Measurements from ENCODE around the gene MMP25. TPM values are rescaled to one million over a fixed set of nuclear protein-coding genes. Genes with fewer than 3 reads are reported as not detected.

The MMP25 gene
- total RNA-seq, 1 experiment from 2014 or later, result 0.67 TPM

DNA sequence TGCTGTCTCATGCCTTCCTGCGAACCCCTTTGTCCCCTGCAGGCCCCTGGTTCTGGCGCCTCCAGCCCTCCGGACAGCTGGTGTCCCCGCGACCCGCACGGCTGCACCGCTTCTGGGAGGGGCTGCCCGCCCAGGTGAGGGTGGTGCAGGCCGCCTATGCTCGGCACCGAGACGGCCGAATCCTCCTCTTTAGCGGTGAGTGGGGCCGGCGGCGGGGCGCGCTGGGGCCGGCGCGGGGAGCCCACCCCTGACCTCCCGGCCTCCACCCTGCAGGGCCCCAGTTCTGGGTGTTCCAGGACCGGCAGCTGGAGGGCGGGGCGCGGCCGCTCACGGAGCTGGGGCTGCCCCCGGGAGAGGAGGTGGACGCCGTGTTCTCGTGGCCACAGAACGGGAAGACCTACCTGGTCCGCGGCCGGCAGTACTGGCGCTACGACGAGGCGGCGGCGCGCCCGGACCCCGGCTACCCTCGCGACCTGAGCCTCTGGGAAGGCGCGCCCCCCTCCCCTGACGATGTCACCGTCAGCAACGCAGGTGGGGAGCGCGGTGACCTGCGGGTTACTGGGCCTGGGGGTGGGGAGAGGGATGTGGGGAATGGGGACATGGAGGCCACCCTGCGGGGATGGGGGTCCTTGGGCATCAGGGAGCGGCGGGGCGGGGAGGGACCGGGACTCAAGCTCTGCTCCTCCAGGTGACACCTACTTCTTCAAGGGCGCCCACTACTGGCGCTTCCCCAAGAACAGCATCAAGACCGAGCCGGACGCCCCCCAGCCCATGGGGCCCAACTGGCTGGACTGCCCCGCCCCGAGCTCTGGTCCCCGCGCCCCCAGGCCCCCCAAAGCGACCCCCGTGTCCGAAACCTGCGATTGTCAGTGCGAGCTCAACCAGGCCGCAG, 12.0 kb downstream of the MMP25 start:
- ChIA-PET CTCF (interaction anchor here (0.6 to 2.2 kb wide), 8 partner anchors 9 to 114 kb away, joined by 3 to 12 read pairs (median 6); no protein-coding TSS in a partner anchor), POLR2A (no interaction called here)
- in situ Hi-C loops (cut with HindIII; ENCODE audit: low pct_unique_long_range_greater_than_20kb, low sequenced_read_pairs) (no loop called here), intact Hi-C loops (cut with micrococcal nuclease; ENCODE audit: unreplicated experiment) (loop anchor here (10.0 kb wide), 1 partner anchor 66 kb away; no protein-coding TSS in a partner anchor)
- Histone ChIP-seq H3K9me3 (ENCODE audit: control insufficient read depth, insufficient read depth, low read depth, low read length) (no peaks in the 10 kb centered on the region), H3K4me1 (ENCODE audit: control insufficient read depth, insufficient read depth, low read length) (peaks cover 2% of the 10 kb centered on the region; the same call in 1 of the 2 replicates), H3K27me3 (ENCODE audit: control insufficient read depth, insufficient read depth, low read length) (no peaks in the 10 kb centered on the region), H3K36me3 (ENCODE audit: control insufficient read depth, insufficient read depth, low read length) (no peaks in the 10 kb centered on the region), H3K27ac (ENCODE audit: low read length) (no peak overlapping the region; the same call in 1 of the 2 replicates), H3K4me3 (ENCODE audit: low read depth in 2 of 2, low read length in 2 of 2) (peak overlapping the region; percentile 70 to 74)
- TF ChIP-seq, protein P1, sequence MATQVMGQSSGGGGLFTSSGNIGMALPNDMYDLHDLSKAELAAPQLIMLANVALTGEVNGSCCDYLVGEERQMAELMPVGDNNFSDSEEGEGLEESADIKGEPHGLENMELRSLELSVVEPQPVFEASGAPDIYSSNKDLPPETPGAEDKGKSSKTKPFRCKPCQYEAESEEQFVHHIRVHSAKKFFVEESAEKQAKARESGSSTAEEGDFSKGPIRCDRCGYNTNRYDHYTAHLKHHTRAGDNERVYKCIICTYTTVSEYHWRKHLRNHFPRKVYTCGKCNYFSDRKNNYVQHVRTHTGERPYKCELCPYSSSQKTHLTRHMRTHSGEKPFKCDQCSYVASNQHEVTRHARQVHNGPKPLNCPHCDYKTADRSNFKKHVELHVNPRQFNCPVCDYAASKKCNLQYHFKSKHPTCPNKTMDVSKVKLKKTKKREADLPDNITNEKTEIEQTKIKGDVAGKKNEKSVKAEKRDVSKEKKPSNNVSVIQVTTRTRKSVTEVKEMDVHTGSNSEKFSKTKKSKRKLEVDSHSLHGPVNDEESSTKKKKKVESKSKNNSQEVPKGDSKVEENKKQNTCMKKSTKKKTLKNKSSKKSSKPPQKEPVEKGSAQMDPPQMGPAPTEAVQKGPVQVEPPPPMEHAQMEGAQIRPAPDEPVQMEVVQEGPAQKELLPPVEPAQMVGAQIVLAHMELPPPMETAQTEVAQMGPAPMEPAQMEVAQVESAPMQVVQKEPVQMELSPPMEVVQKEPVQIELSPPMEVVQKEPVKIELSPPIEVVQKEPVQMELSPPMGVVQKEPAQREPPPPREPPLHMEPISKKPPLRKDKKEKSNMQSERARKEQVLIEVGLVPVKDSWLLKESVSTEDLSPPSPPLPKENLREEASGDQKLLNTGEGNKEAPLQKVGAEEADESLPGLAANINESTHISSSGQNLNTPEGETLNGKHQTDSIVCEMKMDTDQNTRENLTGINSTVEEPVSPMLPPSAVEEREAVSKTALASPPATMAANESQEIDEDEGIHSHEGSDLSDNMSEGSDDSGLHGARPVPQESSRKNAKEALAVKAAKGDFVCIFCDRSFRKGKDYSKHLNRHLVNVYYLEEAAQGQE (IDR thresholded peaks at IDR 0.05; ENCODE audit: insufficient read depth in 1 of 2, low read depth in 2 of 2, low read length in 1 of 2), result no peak
- no TSS peak for BruUV-seq (replicated peaks)
- DNase-seq (ENCODE audit: low read depth, low spot score) (no peak), ATAC-seq (peak; percentile 66)

DNA sequence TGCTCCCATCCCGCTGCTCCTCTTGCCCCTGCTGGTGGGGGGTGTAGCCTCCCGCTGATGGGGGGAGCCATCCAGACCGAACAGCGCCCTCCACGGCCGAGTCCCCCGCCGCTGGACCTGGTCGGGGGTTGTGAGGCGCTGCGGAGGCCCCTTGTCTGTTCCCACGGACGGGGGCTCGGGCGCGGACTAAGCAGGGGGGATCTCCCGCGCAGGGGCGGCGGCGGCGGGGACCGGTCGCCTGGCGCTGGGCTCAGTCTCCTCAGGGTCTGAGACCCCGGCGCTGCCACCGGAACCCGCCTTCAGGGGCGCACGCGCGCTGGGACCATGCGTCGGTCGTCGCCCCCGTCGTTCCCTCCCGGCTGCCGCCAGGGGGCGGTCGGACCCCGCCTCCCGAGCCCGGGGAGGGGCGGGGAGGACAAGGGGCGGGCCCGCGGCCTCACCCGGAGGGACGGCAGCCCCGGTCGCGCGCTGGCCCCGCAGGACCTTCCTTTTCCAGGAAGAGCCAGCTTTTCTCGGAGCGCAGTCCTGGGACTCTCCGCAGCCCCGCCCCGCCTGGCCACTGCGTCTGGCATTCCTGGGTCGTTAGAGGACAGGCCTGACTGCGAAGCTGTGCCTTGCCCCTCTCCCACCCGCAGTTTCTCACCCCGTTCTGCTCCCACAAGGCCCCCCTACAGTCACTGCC, 12.8 kb downstream of the MMP25 start:
- Histone ChIP-seq H3K36me3 (ENCODE audit: control insufficient read depth, insufficient read depth, low read length) (no peaks in the 10 kb centered on the region), H3K9me3 (ENCODE audit: control insufficient read depth, insufficient read depth, low read depth, low read length) (no peaks in the 10 kb centered on the region), H3K4me1 (ENCODE audit: control insufficient read depth, insufficient read depth, low read length) (peaks cover 2% of the 10 kb centered on the region; the same call in 1 of the 2 replicates), H3K27ac (ENCODE audit: low read length) (peak overlapping the region; percentile 83), H3K27me3 (ENCODE audit: control insufficient read depth, insufficient read depth, low read length) (no peaks in the 10 kb centered on the region), H3K4me3 (ENCODE audit: low read depth in 2 of 2, low read length in 2 of 2) (peak overlapping the region; percentile 70 to 74)
- peak; percentile 93 for ATAC-seq
- no peak for DNase-seq (ENCODE audit: low read depth, low spot score)
- no TSS peak for BruUV-seq (replicated peaks)
- ChIA-PET POLR2A (no interaction called here), CTCF (interaction anchor here (0.6 to 2.2 kb wide), 10 partner anchors 9 to 1218 kb away, joined by 3 to 9 read pairs (median 4); a partner anchor contains a TSS)
- in situ Hi-C loops (cut with HindIII; ENCODE audit: low pct_unique_long_range_greater_than_20kb, low sequenced_read_pairs), result no loop called here
- intact Hi-C loops (cut with micrococcal nuclease; ENCODE audit: unreplicated experiment), result loop anchor here (10.0 kb wide), 1 partner anchor 66 kb away; no protein-coding TSS in a partner anchor
- TF ChIP-seq POLR2AphosphoS5 (IDR thresholded peaks at IDR 0.05; ENCODE audit: low read depth, low read length), result peak; percentile 33; the same call in 1 of the 2 replicates
- no peak for TF ChIP-seq TCF7L2 (IDR thresholded peaks at IDR 0.05; ENCODE audit: low read depth, low read length)
- peak; percentile 65; the same call in 1 of the 2 replicates for TF ChIP-seq SIN3A (IDR thresholded peaks at IDR 0.05; ENCODE audit: borderline replicate concordance, insufficient read depth, low read depth, low read length)
- TF ChIP-seq, protein P1 (IDR thresholded peaks at IDR 0.05; ENCODE audit: insufficient read depth in 1 of 2, low read depth in 2 of 2, low read length in 1 of 2), result no peak
- TF ChIP-seq, protein P2, sequence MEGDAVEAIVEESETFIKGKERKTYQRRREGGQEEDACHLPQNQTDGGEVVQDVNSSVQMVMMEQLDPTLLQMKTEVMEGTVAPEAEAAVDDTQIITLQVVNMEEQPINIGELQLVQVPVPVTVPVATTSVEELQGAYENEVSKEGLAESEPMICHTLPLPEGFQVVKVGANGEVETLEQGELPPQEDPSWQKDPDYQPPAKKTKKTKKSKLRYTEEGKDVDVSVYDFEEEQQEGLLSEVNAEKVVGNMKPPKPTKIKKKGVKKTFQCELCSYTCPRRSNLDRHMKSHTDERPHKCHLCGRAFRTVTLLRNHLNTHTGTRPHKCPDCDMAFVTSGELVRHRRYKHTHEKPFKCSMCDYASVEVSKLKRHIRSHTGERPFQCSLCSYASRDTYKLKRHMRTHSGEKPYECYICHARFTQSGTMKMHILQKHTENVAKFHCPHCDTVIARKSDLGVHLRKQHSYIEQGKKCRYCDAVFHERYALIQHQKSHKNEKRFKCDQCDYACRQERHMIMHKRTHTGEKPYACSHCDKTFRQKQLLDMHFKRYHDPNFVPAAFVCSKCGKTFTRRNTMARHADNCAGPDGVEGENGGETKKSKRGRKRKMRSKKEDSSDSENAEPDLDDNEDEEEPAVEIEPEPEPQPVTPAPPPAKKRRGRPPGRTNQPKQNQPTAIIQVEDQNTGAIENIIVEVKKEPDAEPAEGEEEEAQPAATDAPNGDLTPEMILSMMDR (IDR thresholded peaks at IDR 0.05), result peak; percentile 97

All from Panc1 (cell line).